Stimulated activated effector memory CD8-positive, alpha-beta T cell treated with anti-CD3 and anti-CD28 coated beads, Interleukin-12 subunit alpha, Interleukin-12 subunit beta, amount 100 ng/mL, for 72 hours (primary cell): ENCODE data around the gene EEFSEC.

Source experiments
- ATAC-seq: fragments of 150-1000 bp; cut with Tn5 transposase; 2 replicates; pipeline ENCODE4 v1.10.0; 2021
- DNase-seq, 2 donors: peaks; one replicate each; pipeline ENCODE4 v3.0.0; 2021 to 2022; ENCODE audit warnings: low spot score in 2 of 2
- H3K27ac Mint-ChIP-seq: one replicate; pipeline ENCODE4 v1.8.0; 2022; ENCODE audit warnings: mild to moderate bottlenecking, mixed read lengths
- H3K36me3 Mint-ChIP-seq: one replicate; pipeline ENCODE4 v1.8.0; 2022; ENCODE audit warnings: mild to moderate bottlenecking, mixed read lengths
- H3K4me1 Mint-ChIP-seq: one replicate; pipeline ENCODE4 v1.8.0; 2022; ENCODE audit warnings: mixed read lengths
- H3K4me3 Mint-ChIP-seq: one replicate; pipeline ENCODE4 v1.8.0; 2022; ENCODE audit warnings: mild to moderate bottlenecking, mixed read lengths
- H3K9me3 Mint-ChIP-seq: one replicate; pipeline ENCODE4 v1.8.0; 2022; ENCODE audit warnings: mixed read lengths

Gene EEFSEC

GRCh38 chr3:128347282-128347681 lies 194.0 kb downstream of the EEFSEC start:
- Mint-ChIP-seq H3K27ac (no peak overlapping the region), H3K36me3 (no peaks in the 10 kb centered on the region), H3K4me1 (peaks cover 5% of the 10 kb centered on the region), H3K9me3 (no peaks in the 10 kb centered on the region), H3K4me3 (no peak overlapping the region)
- ATAC-seq, result no peak
- no peak for DNase-seq

- Mint-ChIP-seq H3K27ac (no peak overlapping the region), H3K4me1 (peaks cover 5% of the 10 kb centered on the region), H3K36me3 (no peaks in the 10 kb centered on the region), H3K9me3 (no peaks in the 10 kb centered on the region), H3K4me3 (no peak overlapping the region)
- ATAC-seq (no peak), DNase-seq (no peak)
Measured at GRCh38 chr3:128348075-128348474, 194.8 kb downstream of the EEFSEC start.

- DNase-seq (no peak), ATAC-seq (peak; percentile 21)
- Mint-ChIP-seq H3K4me3 (no peak overlapping the region), H3K36me3 (no peaks in the 10 kb centered on the region), H3K9me3 (no peaks in the 10 kb centered on the region), H3K4me1 (peaks cover 5% of the 10 kb centered on the region), H3K27ac (no peak overlapping the region)
Measured at GRCh38 chr3:128348805-128349531, 195.7 kb downstream of the EEFSEC start.

GRCh38 chr3:128349963-128350599 lies 196.8 kb downstream of the EEFSEC start:
- peak; percentile 32 for ATAC-seq
- Mint-ChIP-seq H3K4me1 (peaks cover 5% of the 10 kb centered on the region), H3K4me3 (no peak overlapping the region), H3K36me3 (no peaks in the 10 kb centered on the region), H3K9me3 (no peaks in the 10 kb centered on the region), H3K27ac (no peak overlapping the region)
- DNase-seq, result no peak

- no peak for DNase-seq
- H3K4me3 Mint-ChIP-seq, result no peak overlapping the region
- H3K27ac Mint-ChIP-seq, result no peak overlapping the region
- ATAC-seq, result no peak
- H3K4me1 Mint-ChIP-seq, result peaks cover 5% of the 10 kb centered on the region
- no peaks in the 10 kb centered on the region for H3K36me3 Mint-ChIP-seq
- H3K9me3 Mint-ChIP-seq, result no peaks in the 10 kb centered on the region
Measured at GRCh38 chr3:128351546-128351945, 198.3 kb downstream of the EEFSEC start.

- peaks cover 5% of the 10 kb centered on the region for H3K4me1 Mint-ChIP-seq
- no peak overlapping the region for H3K4me3 Mint-ChIP-seq
- ATAC-seq, result no peak
- no peak for DNase-seq
- H3K36me3 Mint-ChIP-seq, result no peaks in the 10 kb centered on the region
- no peaks in the 10 kb centered on the region for H3K9me3 Mint-ChIP-seq
- H3K27ac Mint-ChIP-seq, result no peak overlapping the region
Measured at GRCh38 chr3:128352326-128352725, 199.0 kb downstream of the EEFSEC start.

- no peak overlapping the region for H3K4me3 Mint-ChIP-seq
- H3K36me3 Mint-ChIP-seq, result no peaks in the 10 kb centered on the region
- peaks cover 5% of the 10 kb centered on the region for H3K4me1 Mint-ChIP-seq
- ATAC-seq (no peak), DNase-seq (no peak)
- no peaks in the 10 kb centered on the region for H3K9me3 Mint-ChIP-seq
- H3K27ac Mint-ChIP-seq, result no peak overlapping the region
Measured at GRCh38 chr3:128353361-128353965, 200.2 kb downstream of the EEFSEC start.

- ATAC-seq, result no peak
- H3K4me1 Mint-ChIP-seq, result no peaks in the 10 kb centered on the region
- no peaks in the 10 kb centered on the region for H3K9me3 Mint-ChIP-seq
- no peak overlapping the region for H3K4me3 Mint-ChIP-seq
- DNase-seq, result no peak
- no peaks in the 10 kb centered on the region for H3K36me3 Mint-ChIP-seq
- H3K27ac Mint-ChIP-seq, result no peak overlapping the region
Measured at GRCh38 chr3:128353991-128354687, 200.9 kb downstream of the EEFSEC start.

GRCh38 chr3:128354788-128355542 lies 201.7 kb downstream of the EEFSEC start:
- Mint-ChIP-seq H3K27ac (peak overlapping the region; percentile 6), H3K4me3 (no peak overlapping the region), H3K4me1 (no peaks in the 10 kb centered on the region), H3K36me3 (no peaks in the 10 kb centered on the region), H3K9me3 (no peaks in the 10 kb centered on the region)
- DNase-seq, result no peak
- no peak for ATAC-seq

- Mint-ChIP-seq H3K27ac (peak overlapping the region; percentile 6), H3K4me3 (no peak overlapping the region), H3K36me3 (no peaks in the 10 kb centered on the region), H3K9me3 (no peaks in the 10 kb centered on the region), H3K4me1 (no peaks in the 10 kb centered on the region)
- DNase-seq (no peak), ATAC-seq (no peak)
Measured at GRCh38 chr3:128355543-128355919, 202.2 kb downstream of the EEFSEC start.

- no peaks in the 10 kb centered on the region for H3K4me1 Mint-ChIP-seq
Measured at GRCh38 chr3:128356822-128357221, 203.5 kb downstream of the EEFSEC start.

GRCh38 chr3:128357538-128357937 lies 204.3 kb downstream of the EEFSEC start:
- Mint-ChIP-seq H3K4me1 (no peaks in the 10 kb centered on the region), H3K4me3 (no peak overlapping the region), H3K9me3 (no peaks in the 10 kb centered on the region), H3K36me3 (no peaks in the 10 kb centered on the region), H3K27ac (no peak overlapping the region)
- ATAC-seq (no peak), DNase-seq (no peak)

More at GRCh38 chr3:128356822-128357221, 203.5 kb downstream of the EEFSEC start:
- no peak for DNase-seq
- peak overlapping the region; percentile 6 for H3K27ac Mint-ChIP-seq
- H3K4me3 Mint-ChIP-seq, result no peak overlapping the region
- H3K36me3 Mint-ChIP-seq, result no peaks in the 10 kb centered on the region
- no peak for ATAC-seq
- H3K9me3 Mint-ChIP-seq, result no peaks in the 10 kb centered on the region

GRCh38 chr3:128358156-128358895 lies 205.0 kb downstream of the EEFSEC start:
- Mint-ChIP-seq H3K36me3 (no peaks in the 10 kb centered on the region), H3K4me1 (no peaks in the 10 kb centered on the region), H3K9me3 (no peaks in the 10 kb centered on the region), H3K27ac (no peak overlapping the region), H3K4me3 (no peak overlapping the region)
- ATAC-seq (no peak), DNase-seq (no peak)

- H3K27ac Mint-ChIP-seq, result no peak overlapping the region
- H3K36me3 Mint-ChIP-seq, result no peaks in the 10 kb centered on the region
- no peak overlapping the region for H3K4me3 Mint-ChIP-seq
- H3K4me1 Mint-ChIP-seq, result no peaks in the 10 kb centered on the region
- no peak for ATAC-seq
- no peaks in the 10 kb centered on the region for H3K9me3 Mint-ChIP-seq
- no peak for DNase-seq
Measured at GRCh38 chr3:128359060-128359664, 205.9 kb downstream of the EEFSEC start.
